Lower leg skin (tissue), 3 donors: ENCODE data around the gene CBLN1.

Source experiments
- CTCF ChIP-seq, 3 donors: fragments of 450-650 bp; IDR thresholded peaks; one replicate each; pipeline ENCODE4 v1.5.1; 2016; ENCODE audit warnings: antibody characterized with exemption in 3 of 3, mild to moderate bottlenecking in 3 of 3, moderate library complexity in 2 of 3
- POLR2A ChIP-seq, 2 donors: fragments of 450-650 bp; IDR thresholded peaks; one replicate each; pipeline ENCODE4 v1.6.1; 2016 to 2017; ENCODE audit warnings: antibody characterized with exemption in 2 of 2, mild to moderate bottlenecking in 1 of 2, moderate library complexity in 1 of 2

- no peak for TF ChIP-seq CTCF (IDR thresholded peaks at IDR 0.05)
- no peak for TF ChIP-seq POLR2A (IDR thresholded peaks at IDR 0.05)
Observed at GRCh38 chr16:49292413-49292812, 10.8 kb upstream of the CBLN1 start.
